K562 (cell line): ENCODE data around the gene CSNK1A1. TPM values are rescaled to one million over a fixed set of nuclear protein-coding genes. Genes with fewer than 3 reads are reported as not detected.

Experiments used
- ATAC-seq: fragments of 200-7000 bp; cut with Tn5 transposase; 3 replicates; pipeline ENCODE4 v1.9.1; 2020; ENCODE audit warnings: moderate library complexity
- BruUV-seq: library from RNA; stranded (reverse); fragments of 400-500 nt; replicated peaks from 2 replicates; lab custom pipeline; 2021; lab: Mats Ljungman, UMichigan
- CTCF ChIA-PET: fragments of 300-600 bp; formaldehyde crosslinking; extraction: SDS; loops from one replicate; lab custom pipeline; 2021; ENCODE audit warnings: low intra/inter-chr PET ratio; lab: Yijun Ruan, JAX
- POLR2A ChIA-PET: fragments of 300-600, 350-650 bp; sonication (Branson Sonifier 250); formaldehyde crosslinking; extraction: SDS; loops from one replicate; lab custom pipeline; 2021; ENCODE audit warnings: antibody characterized with exemption, inconsistent platforms; lab: Yijun Ruan, JAX
- DNase-seq, 4 experiments: peaks; one replicate each; pipeline versions ENCODE4 v3.0.0 to v3.0.0-alpha.2; 2011 to 2018; ENCODE audit warnings: low spot score in 3 of 4, mixed read lengths in 3 of 4; ENCODE audit errors: extremely low read depth in 1 of 4
- FAIRE-seq: peaks from 2 replicates; lab custom pipeline; 2011; peaks lifted over from hg19 to GRCh38; lab: Jason Lieb, UNC
- H2AFZ ChIP-seq: 2 replicates; pipeline ENCODE4 v1.6.0; 2011; ENCODE audit warnings: low read depth, low read length, control low read depth, inconsistent platforms
- H3K27ac ChIP-seq: fragments of 200-600 bp; 3 replicates; pipeline ENCODE4 v1.8.0; 2011; ENCODE audit warnings: low read depth, mild to moderate bottlenecking, control low read depth, inconsistent platforms, low read length, moderate library complexity, mixed read lengths; ENCODE audit errors: extremely low read depth
- H3K27me3 ChIP-seq, 2 experiments: fragments of 300-600 bp in 1 of 2; 2 replicates in 1 of 2; 3 replicates in 1 of 2; pipeline versions ENCODE4 v1.6.0 to v1.8.0; 2011; ENCODE audit warnings: inconsistent platforms in 2 of 2, low read length in 2 of 2, mild to moderate bottlenecking in 1 of 2, mixed read lengths in 1 of 2, moderate library complexity in 1 of 2; ENCODE audit not compliant: control insufficient read depth in 2 of 2, insufficient read depth in 2 of 2
- H3K36me3 ChIP-seq: fragments of 300-600 bp; 3 replicates; pipeline ENCODE4 v1.8.0; 2011; ENCODE audit warnings: mild to moderate bottlenecking, low read length, inconsistent platforms; ENCODE audit not compliant: control insufficient read depth, insufficient read depth
- H3K4me1 ChIP-seq, 2 experiments: fragments of 200-600 bp in 1 of 2; replicated peaks in 1 of 2; 2 replicates in 1 of 2; 3 replicates in 1 of 2; pipeline versions ENCODE4 v1.5.1 to v1.8.0; 2011; ENCODE audit warnings: inconsistent platforms in 2 of 2, low read length in 2 of 2, mild to moderate bottlenecking in 1 of 2, mixed read lengths in 1 of 2, moderate library complexity in 1 of 2; ENCODE audit not compliant: control insufficient read depth in 2 of 2, insufficient read depth in 2 of 2
- H3K4me2 ChIP-seq: 2 replicates; pipeline ENCODE4 v1.6.1; 2011; ENCODE audit warnings: low read length, control low read depth, inconsistent platforms, mixed read lengths; ENCODE audit not compliant: insufficient read depth
- H3K4me3 ChIP-seq: fragments of 200-600 bp; sonication (generic), shearing (Covaris generic); 2 replicates; pipeline ENCODE4 v1.5.1; 2016; ENCODE audit warnings: control low read depth, inconsistent platforms
- H3K79me2 ChIP-seq: fragments of 200-600 bp; 3 replicates; pipeline ENCODE4 v1.8.0; 2011; ENCODE audit warnings: low read length, inconsistent platforms; ENCODE audit not compliant: control insufficient read depth, insufficient read depth
- H3K9ac ChIP-seq, 2 experiments: 2 replicates each; pipeline versions ENCODE4 v1.6.0 to v1.6.1; 2011; ENCODE audit warnings: low read depth in 2 of 2, low read length in 2 of 2, control low read depth in 1 of 2, inconsistent platforms in 1 of 2, mild to moderate bottlenecking in 1 of 2, mixed read lengths in 1 of 2; ENCODE audit not compliant: insufficient read depth in 1 of 2
- H3K9me1 ChIP-seq: one replicate; pipeline ENCODE4 v1.6.0; 2011; ENCODE audit warnings: inconsistent platforms, mild to moderate bottlenecking, low read length, moderate library complexity; ENCODE audit not compliant: control insufficient read depth, insufficient read depth
- H3K9me3 ChIP-seq: replicated peaks from 2 replicates; pipeline ENCODE4 v1.5.1; 2011; ENCODE audit warnings: low read depth, low read length, inconsistent platforms; ENCODE audit not compliant: control insufficient read depth, insufficient read depth
- H4K20me1 ChIP-seq: replicated peaks from 2 replicates; pipeline ENCODE4 v1.6.1; 2011; ENCODE audit warnings: low read length, inconsistent platforms, mixed read lengths; ENCODE audit not compliant: control insufficient read depth, insufficient read depth
- AFF4 ChIP-seq: sonication (generic); formaldehyde crosslinking; IDR thresholded peaks from 2 replicates; pipeline ENCODE4 v1.8.0; 2023; ENCODE audit warnings: mild to moderate bottlenecking, missing genetic modification reagents
- RNF2 ChIP-seq: sonication (generic); IDR thresholded peaks from 2 replicates; pipeline ENCODE4 v1.6.1; 2016
- WGBS: fragments of 100-300 bp; shearing (Covaris generic); methylation state at CpG from one replicate; pipeline ENCODE4 v1.1.6; 2016; ENCODE audit warnings: low coverage, mixed read lengths; ENCODE audit not compliant: insufficient coverage; ENCODE audit errors: missing lambda C conversion rate; 5-methylcytosine and 5-hydroxymethylcytosine counted together
- in situ Hi-C: fragments of 300-500 bp; cut with MboI; formaldehyde crosslinking; loops from 4 replicates; pipeline ENCODE4 v1.15.0; 2018; ENCODE audit warnings: inconsistent platforms, mixed read lengths
- intact Hi-C: fragments of 100-400 bp; cut with micrococcal nuclease; formaldehyde crosslinking; loops from 2 replicates; pipeline ENCODE4 v1.14.2; 2022
- polyA plus RNA-seq, 8 experiments: library from polyadenylated mRNA; depleted of rRNA in 4 of 8; stranded (reverse) in 5 of 8; unstranded in 3 of 8; fragments of >200 nt; fragmentation: Nextera tagmentation in 2 of 8; fragmentation: Illumina TruSeq in 1 of 8; extraction: Ambion mirVana in 2 of 8; extraction: Trizol in 1 of 8; gene quantifications; 2 replicates each; pipeline versions ENCODE4 v1.2.1 to v1.2.3, GENCODE V29; 2011 to 2014; ENCODE audit warnings: inconsistent platforms in 1 of 8, missing spikeins in 1 of 8
- total RNA-seq, 7 experiments: library from RNA; depleted of rRNA in 6 of 7; stranded (reverse); fragments of >200 nt in 6 of 7; fragmentation: Illumina TruSeq in 2 of 7; extraction: Trizol in 2 of 7; gene quantifications; 2 replicates each; pipeline versions ENCODE4 v1.2.1 to v1.2.3, GENCODE V29; 2011 to 2021; ENCODE audit warnings: low replicate concordance in 1 of 7
- TF ChIP-seq, protein P1 (sequence below): sonication (generic); formaldehyde crosslinking; IDR thresholded peaks from 2 replicates; pipeline ENCODE4 v1.8.1; 2023; ENCODE audit warnings: mild to moderate bottlenecking, missing genetic modification reagents

The CSNK1A1 gene
- total and polyA plus RNA-seq, 9 of the 15 experiments (the other 6 are each of a cell fraction or from before 2014, with no cell fraction given): 49.1 to 196 (median 154) TPM

- TF ChIP-seq, protein P1, sequence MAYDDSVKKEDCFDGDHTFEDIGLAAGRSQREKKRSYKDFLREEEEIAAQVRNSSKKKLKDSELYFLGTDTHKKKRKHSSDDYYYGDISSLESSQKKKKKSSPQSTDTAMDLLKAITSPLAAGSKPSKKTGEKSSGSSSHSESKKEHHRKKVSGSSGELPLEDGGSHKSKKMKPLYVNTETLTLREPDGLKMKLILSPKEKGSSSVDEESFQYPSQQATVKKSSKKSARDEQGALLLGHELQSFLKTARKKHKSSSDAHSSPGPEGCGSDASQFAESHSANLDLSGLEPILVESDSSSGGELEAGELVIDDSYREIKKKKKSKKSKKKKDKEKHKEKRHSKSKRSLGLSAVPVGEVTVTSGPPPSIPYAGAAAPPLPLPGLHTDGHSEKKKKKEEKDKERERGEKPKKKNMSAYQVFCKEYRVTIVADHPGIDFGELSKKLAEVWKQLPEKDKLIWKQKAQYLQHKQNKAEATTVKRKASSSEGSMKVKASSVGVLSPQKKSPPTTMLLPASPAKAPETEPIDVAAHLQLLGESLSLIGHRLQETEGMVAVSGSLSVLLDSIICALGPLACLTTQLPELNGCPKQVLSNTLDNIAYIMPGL: no peak
- TF ChIP-seq AFF4 (no peak), RNF2 (no peak)
Measured at GRCh38 chr5:149475777-149476176, 75.5 kb downstream of the CSNK1A1 start.

More at GRCh38 chr5:149475777-149476176, 75.5 kb downstream of the CSNK1A1 start:
- 31% methylated on average over 3 of the region's 3 CpGs for WGBS
- Histone ChIP-seq H3K4me2 (no peak overlapping the region), H3K9me3 (no peaks in the 10 kb centered on the region), H3K27ac (no peak overlapping the region), H3K27me3 (no peaks in the 10 kb centered on the region), H3K9ac (no peak overlapping the region), H3K4me3 (no peak overlapping the region), H3K36me3 (no peaks in the 10 kb centered on the region), H2AFZ (0 out of 2 replicates have a peak overlapping the region, but pooled peaks have one; percentile 11), H4K20me1 (no peaks in the 10 kb centered on the region), H3K79me2 (no peaks in the 10 kb centered on the region), H3K9me1 (no peaks in the 10 kb centered on the region), H3K4me1 (peaks cover 12 to 18% of the 10 kb centered on the region in 2 experiments; a peak in 4 of 5 replicates)
- ChIA-PET CTCF (no interaction called here), POLR2A (interaction anchor here (0.7 to 4.2 kb wide), 6 partner anchors 9 to 68 kb away, joined by 3 to 34 read pairs (median 4); no protein-coding TSS in a partner anchor)
- no peak for ATAC-seq
- no TSS peak for BruUV-seq
- intact Hi-C loops: no loop called here
- DNase-seq: no peak
- in situ Hi-C loops: no loop called here
- no peak for FAIRE-seq
